H54 (cell line): ENCODE measurements around the gene CNNM1.

Experiments used
- DNase-seq: peaks from one replicate; pipeline ENCODE4 v3.0.0; 2011; ENCODE audit warnings: low spot score, mixed read lengths; ENCODE audit not compliant: insufficient read length
- FAIRE-seq: peaks from 3 replicates; lab custom pipeline; 2011; peaks lifted over from hg19 to GRCh38; lab: Jason Lieb, UNC
- POLR2A ChIP-seq: IDR thresholded peaks from 2 replicates; pipeline ENCODE4 v1.6.1; 2011; ENCODE audit warnings: low read depth, mild to moderate bottlenecking, low read length

CNNM1 gene

DNA sequence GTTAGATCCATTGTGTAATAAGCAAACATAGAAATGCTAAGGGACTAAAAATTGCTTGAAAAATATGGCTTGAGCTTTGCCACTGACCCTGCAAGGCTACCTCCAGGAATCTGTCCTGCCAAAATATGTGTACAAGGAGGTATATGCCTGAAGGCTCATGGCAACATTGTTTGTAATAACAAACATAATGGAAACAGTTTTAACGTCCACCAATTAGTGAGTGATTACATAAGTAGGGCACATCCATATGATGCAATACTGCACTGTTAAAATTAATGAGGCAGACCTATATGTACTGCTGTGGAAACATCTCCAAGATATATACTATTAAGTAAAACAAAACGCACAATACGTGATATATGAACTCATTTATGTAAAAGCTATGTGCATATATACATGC lies 114.3 kb downstream of the CNNM1 start:
- FAIRE-seq (no peak), DNase-seq (no peak)
- TF ChIP-seq POLR2A: no peak
